Activated CD8-positive, alpha-beta memory T cell treated with anti-CD3 and anti-CD28 coated beads, Interleukin-2, amount 50 U/mL, for 24 hours (primary cell): ENCODE measurements around the gene ASTN2.
"Not testable (repeated sequence)": the region's sequence is repeated elsewhere in the genome, so short reads cannot be mapped to it uniquely, and the experiment has no call there.

Experiments
- DNase-seq: peaks from one replicate; pipeline ENCODE4 v3.0.0-alpha.2; 2020; ENCODE audit errors: extremely low read depth

ASTN2 gene

DNA sequence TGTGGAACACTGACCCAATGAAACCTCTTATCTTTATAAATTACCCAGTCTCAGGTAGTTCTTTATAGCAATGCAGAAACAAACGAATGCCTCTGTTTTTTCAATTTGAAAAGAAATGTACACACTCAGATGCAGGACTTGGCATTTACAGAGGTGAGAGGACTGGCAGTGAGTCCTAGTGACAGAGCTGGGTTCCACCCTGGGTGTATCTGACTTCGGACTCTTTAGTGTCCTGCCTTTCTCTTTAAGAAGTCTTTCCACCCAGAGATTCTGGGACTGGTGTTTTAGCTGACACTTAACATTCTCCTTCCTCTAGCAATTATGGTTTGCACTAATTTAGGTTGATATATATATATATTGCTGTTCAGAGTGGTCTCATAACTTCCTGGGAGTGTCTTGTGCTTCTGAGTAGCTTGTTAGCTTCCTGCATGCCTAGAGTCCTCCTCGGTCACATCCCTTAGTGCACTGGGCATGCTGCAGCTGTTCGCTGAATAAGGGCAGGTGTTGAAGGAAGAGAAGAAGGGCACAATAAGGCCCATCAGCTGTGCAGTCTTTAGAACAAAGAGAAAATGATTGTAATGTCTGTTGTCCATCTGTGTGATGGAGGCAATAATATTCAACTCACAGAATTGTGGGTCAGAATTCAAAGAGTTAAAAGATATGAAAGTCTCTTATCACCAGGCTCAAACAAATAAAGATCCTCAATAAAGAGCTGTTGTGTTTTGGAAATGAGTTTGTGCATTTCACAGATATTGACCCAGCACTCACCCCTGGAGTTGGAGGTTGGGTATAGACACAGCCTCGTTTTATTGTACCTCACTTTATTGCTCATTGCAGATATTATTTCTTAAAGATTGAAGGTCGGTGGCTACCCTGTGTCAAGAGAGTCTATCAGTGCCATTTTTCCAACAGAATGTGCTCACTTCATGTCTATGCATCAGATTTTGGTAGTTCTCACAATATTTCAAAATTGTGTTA lies 540.6 kb downstream of the ASTN2 start:
- no peak for DNase-seq

DNA sequence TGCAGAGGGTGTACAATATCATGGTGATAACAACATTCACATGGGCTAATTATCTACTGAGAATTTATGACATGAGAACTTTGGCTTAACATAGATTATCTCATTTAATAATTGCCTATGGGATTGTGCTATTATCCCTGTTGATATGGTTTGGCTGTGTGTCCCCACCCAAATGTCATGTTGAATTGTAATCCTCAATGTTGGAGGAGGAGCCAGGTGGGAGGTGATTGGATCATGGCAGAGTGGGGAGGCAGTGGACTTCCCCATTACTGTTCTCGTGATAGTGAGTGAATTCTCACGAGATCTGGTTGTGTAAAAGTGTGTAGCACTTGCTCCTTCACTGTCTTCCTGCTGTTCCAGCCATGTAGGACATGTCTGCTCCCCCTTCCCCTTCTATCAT lies 541.4 kb downstream of the ASTN2 start:
- no peak for DNase-seq

DNA sequence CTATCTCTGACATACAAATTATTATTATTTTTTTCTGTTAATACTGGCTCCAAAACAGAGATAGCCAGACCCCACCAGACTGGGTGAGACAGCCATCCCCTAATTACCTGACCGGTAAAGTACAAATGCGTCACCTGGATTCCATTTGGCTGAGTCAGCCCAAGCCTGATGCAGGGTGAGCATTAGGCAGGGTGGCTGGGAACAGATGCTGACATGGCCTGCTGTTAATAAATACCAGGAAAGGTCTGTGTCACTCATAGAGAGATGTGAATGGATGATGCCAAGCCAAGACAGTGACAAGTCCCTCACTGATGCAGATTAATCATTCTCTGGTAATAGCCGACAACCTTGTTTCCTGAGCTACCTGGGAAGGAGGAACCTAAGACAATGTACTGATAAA lies 544.3 kb downstream of the ASTN2 start:
- no peak for DNase-seq

DNA sequence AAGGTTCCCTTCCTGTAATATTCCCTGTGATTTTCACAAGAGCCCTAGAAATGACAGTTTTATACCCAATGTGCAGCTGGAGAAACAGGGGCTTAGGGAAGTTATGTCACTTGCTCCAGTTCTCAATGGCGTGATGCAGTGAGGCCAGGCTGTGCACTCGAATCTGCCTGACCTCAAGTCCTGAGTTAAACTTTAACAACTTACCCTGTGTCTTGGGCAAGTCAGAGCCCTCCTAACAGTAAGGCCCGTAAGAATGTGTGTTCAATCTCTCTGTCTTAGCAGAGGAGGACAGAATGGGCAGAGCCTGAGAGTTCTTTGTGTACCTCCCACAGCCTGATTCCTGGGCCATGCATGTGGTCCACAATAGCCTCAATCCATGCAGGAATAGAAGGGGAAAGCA lies 546.7 kb downstream of the ASTN2 start:
- DNase-seq: no peak

DNA sequence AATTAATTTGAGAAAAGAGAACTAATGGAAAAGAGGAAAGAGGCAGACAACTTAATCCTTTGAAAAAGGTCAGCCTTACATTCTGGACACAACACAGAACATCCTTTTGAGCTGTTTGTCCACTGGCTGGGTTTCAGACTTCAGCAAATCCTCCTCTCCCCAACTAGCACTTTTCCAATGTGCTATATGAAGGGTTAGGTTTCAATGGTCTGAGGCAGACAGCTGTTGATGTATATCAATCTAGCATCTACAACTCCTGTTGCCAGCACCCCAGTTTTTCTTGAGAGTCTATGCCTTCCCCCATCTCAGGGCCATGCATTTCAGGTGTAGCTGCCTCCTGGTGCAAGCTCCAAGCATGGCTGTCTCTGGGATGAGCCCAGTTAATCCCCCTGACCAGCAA lies 553.5 kb downstream of the ASTN2 start:
- no peak for DNase-seq

DNA sequence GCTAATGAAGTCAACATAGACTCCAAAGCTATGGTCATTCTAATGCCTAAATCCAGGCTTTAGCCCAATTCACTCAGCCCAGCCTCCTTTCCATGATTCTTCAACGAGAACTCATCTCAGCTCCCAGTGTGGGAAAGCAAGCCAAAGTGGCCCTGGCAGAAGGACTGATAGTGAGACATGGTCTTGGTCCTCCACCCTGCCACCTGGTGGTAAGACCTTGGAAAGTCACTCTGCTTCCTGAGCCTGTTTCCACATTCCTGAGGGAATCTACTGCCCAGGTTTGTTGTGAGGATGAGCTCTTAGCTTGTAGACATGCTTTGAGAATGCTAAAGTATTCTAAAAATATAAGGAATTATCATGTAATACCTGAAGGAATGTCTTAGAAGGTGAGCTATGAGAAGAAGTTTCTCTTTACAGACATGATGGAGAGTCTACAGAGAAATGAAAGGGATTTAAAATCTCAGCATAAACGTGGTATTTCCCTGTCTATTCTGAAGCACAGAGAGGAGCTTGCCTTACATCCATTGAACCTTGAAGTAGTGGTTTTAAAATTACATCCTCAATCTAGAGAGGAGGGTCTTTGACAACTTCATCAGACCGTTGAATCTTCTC lies 554.2 kb downstream of the ASTN2 start:
- DNase-seq: no peak

DNA sequence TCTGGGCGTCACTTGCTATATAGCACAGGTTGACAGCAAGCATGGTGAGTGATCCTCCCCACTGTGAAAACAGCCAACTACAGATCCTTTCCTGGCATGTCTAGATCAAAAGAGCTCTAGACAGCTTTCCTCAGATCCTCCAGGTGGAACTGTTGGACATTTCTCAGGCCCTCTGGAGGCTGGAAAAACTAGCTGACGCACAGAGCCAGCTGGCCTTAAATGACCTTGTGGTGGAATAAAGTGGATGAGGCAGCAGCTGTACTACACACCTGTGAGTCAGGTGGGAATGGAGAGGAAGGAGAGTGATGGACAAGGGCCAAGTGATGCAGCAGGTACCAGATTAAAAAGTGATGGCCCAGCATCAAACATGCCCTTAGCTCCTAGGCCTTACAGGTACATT lies 555.1 kb downstream of the ASTN2 start:
- DNase-seq: no peak

DNA sequence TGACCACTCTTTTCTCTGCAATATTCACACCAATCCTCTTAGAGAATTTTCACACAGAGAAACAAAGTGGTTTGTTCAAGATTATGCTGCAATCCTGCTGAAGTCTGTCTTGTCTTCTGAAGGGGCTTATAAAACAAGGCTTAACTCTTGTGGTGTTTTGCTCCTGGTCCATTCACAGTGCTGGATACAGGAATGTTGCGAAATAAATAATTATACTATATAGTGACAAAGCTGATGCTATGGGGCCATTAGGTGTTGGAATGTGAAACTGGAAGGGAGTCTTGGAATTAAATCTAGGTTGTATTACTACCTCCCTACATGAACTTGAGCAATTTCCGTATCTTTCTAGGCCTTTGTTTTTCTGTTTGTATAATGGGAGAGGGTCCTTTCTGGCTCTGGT lies 557.5 kb downstream of the ASTN2 start:
- no peak for DNase-seq

DNA sequence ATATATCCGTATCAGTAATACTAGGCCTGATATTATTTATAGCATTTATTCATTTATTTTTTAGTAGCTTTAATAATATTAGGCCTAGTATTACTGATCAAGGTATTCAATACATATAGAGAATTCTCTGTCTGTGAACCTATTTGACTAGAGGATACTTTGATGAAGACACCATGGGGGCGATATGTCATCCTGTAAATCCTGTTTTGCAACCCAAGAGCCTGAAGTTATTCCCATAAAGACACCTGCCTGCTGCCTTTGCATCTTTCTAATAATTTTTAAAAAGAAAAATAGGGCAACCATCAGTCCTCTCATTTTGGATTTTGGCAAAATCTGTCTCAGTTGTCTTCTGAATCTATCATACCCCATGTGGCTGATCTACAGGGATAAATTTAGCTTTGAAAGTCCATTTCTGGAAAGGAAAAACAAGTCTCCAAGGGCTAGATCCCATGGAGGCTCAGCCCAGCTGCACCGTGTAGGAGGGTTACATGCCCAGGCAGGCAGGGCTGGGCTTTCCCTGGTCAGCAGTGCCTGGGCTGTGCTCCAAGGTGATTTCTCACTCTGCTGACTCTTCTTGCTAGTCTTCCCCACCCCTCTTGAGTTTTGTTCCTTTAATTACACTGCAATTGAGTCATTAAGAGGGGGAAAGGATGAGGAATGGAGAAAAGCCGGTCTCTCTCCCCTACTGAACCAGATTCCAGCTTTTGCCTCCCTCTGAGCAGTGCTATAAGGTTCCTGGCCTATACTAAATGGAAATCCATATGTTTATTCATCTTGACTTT lies 558.8 kb downstream of the ASTN2 start:
- no peak for DNase-seq

DNA sequence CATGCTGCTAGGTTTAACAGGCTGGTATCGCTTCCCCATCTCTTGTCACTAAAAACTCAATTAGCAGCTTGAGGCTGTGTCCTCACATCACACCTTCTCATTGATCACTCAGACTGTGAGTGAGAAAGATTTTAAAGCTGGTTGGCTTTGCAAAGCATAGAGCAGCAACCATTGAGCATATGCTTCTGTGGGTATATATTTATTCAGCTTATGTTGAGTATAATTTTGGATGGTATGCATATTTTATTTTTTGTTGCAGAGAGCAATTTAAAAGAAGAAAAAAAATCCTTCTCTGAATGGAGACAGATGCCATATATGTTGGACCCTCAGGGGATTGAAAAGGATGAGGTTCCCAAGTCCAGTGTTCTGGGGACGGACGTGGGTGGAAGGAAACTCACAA lies 565.1 kb downstream of the ASTN2 start:
- DNase-seq: no peak

DNA sequence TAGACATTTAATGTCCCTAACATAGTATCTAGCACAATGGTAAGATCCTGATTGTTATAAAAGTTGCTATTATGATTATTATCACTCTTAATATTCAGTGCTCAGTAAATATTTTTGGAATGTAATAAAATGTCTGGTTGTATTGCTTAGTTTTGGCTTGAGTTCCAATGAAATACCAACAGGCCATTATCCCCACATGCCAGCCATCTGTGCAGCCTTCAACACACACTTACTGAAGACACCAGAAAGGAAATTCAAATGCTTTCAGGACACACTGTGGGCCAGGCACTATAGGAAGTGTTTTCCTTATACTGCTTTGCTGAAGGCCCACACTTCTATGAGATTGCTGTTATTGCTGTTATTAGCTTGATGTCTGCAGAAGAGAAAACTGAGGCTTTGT lies 570.2 kb downstream of the ASTN2 start:
- DNase-seq: no peak

DNA sequence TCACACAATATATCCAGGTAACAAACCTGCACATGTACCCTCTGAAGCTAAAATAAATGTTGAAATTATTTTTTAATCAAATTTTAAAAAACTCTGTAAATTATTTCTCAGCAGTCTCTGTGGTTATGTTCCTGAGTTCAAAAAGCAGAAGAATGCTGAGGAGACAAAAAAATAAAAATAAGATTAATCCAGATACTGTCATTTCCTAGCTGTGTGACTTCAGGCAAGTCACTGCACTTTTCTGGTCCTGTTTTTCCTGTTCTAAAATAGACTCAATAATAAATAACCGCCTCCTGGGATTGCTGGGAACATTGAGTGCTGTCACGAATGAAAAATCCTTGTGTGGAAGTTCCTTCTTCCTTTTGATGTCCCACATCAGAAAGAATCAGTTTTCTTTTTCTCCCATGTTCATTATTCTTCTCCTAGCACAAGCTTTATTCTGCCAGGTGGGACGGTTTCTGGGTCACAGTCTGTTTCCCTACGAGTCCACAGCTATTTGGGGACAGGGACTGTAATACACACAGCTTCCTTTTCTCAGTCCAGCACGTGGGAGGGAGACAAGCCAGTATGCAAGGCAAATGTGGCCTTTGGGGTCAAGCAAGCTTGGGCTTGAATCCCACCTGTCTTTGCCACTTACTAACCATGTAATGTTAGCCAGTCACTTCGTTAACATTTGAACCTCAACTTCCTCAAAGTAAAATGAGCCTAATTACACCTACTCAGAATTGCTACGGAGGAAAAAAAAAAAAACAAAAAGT lies 570.8 kb downstream of the ASTN2 start:
- no peak for DNase-seq

DNA sequence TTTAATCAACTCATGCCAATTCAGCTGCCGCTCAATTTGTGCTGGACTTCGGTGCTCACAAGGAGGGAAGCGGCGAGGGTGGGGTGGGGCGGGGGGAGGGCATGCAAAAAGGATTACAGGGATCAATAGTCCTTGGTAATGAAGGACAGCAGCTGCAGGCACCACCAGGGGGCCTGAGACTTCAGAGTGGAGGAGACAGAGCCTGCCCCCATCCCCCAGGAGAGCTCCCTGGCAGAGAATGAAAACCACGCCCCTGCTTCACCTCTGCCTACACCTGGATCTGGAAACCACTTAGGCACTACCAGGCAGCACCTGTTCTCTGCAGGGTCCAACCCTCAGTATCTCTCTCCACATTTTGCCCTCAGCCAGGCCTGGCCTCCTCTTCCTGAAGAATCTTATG lies 572.2 kb downstream of the ASTN2 start:
- no peak for DNase-seq

DNA sequence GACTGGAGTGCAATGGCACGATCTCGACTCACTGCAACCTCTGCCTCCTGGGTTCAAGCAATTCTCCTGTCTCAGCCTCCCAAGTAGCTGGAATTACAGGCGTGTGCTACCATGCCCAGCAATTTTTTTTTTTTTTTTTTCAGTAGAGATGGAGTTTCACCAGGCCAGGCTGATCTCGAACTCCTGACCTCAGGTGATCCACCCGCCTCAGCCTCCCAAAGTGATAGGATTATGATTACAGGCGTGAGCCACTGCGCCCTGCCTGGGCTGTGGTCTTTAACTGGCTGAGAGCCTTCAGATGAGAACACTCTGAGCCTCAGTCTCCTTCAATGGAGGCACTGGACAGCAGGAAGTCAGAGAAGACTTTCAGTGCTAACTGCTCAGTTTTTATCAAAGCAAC lies 576.4 kb downstream of the ASTN2 start:
- DNase-seq: not testable (repeated sequence)

DNA sequence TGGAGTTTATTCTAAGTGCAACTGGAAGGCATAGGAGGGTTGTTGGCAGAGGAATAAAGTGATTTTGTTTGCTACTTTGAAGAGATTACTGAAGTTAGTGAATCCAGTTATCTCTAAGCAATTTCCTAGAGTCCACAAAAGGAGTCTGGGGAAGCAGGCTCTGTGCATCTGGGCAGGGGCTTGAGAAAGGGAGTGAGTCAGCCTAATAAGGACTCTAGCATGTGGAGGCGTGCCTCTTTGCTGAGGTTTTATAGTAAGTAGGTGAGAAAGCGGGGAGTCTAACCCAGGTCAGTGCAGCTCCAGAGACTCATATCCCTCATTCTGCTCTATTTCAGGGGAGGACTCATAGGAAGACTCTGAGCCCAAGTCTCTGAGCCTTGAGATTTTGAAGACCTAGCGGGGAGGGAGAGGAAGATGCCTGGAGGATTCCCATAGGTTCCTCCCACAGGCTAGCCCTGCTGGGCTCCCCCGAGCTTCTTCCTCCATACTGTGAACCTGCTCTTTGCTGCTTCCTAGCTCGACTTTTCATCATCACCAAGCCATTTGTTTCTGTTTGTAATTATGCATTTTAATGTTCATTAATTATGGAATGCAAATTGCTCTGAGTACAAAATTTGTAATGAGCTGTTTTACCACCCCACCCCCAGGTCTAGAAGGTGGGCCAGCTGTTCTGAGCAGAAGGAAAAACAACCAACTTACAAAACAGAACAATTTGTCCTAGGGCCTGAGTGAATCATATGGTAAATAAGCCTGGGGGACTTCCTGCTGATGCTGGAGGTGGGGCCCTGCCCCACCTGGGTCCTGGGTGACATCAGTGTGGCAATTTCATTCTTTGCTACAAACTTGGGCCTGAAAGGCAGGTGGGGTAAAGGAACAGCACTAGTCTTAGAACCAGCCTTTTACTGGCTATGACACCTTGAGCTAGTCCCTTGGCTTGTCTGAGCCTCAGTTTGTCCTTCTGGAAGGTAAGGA lies 577.6 kb downstream of the ASTN2 start:
- no peak for DNase-seq

DNA sequence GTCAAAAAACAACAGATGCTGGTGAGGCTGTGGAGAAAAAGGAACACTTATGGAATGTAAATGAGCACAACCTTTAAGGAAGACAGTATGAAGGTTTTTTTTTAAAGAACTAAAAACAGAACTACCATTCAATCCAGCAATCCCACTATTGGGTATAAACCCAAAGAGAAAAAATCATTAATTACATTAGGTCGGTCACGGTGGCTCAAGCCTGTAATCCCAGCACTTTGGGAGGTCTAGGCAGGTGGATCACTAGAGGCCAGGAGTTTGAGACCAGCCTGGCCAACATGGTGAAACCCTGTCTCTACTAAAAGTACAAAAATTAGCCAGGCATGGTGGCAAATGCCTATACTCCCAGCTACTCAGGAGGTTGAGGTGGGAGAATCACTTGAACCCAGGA lies 584.5 kb downstream of the ASTN2 start:
- DNase-seq: not testable (repeated sequence)

DNA sequence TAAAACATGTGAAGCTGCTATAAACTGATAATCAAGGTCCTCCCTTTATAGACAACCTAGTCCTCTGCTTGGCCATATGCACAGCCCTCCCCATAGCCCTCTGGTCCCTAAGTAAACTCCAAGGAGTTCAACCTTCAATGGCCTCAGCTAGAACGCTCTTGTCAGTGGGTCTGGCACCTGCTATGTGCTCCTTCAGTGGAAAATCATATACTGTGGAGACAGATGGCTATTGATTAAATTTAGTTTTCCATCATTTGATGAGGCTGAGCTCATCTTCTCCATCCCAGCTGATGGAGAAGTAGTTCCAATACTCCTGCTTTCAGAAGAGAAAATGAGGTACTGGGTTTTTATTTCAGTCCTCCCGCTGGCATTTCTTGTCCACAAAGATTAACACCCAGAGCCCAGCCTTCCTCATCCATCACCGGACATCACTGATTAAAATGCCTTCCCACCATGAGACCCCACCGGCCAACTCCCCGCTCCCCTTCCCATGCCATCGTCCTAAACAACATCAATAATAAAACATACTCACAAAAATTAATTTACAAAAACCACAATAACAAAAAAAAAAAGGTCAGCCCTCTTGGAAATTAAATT lies 593.1 kb downstream of the ASTN2 start:
- no peak for DNase-seq

DNA sequence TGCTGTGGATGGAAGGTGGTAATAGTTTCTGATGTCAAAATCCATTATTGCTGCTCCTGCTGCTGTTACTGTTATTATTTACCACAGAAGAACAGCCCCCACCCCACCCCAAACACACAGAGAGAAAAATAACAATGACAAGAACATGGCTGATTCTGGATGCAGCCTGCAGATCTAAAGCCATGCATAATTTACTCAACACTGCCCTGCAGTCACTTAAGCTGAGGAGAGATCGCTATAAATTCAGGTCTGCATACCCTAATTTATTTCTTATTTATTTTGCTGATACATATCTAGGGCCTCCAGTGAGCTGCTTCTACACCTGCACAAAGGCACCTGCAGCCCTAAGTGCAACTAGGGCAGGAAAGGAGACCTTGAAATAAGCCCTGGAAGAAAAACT lies 595.7 kb downstream of the ASTN2 start:
- DNase-seq: no peak

DNA sequence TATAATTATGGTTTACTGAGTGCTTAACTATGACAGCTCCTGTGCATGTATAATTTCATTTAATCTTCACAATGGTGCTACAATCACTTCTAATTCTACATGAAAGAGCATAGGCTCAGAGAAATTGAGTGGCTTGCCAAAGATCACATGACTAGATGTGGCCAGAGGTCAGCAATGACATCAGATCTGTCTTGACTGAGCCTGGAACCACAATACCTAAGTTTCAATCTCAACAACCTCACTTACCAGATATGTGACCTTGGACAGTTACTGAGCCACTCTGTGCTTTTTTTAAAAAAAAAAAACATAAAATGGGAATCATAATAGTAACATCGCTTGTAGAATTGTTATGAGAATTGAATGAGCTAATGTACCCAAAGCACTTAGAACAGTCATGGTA lies 597.1 kb downstream of the ASTN2 start:
- DNase-seq: no peak

DNA sequence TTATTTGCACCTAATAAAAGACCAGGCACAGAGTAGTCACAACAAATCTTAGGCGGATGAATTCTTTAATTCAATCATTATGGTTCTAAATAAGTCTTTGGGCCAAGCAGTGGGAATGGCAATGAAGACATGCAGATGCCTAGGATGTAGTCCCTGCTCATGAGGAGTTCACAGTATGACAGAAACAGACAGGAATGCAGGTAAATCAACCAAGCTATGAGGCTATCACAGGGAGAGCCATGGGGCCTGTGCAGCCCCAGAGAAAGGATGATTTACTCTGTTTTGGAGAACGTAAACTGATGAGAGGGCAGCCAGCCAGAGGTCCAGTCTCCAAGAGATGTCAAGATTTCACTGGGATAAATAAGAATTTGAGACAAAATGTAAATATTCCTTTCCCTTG lies 598.4 kb downstream of the ASTN2 start:
- no peak for DNase-seq
